ENCODE data around the gene STX11.

STX11 gene

DNA sequence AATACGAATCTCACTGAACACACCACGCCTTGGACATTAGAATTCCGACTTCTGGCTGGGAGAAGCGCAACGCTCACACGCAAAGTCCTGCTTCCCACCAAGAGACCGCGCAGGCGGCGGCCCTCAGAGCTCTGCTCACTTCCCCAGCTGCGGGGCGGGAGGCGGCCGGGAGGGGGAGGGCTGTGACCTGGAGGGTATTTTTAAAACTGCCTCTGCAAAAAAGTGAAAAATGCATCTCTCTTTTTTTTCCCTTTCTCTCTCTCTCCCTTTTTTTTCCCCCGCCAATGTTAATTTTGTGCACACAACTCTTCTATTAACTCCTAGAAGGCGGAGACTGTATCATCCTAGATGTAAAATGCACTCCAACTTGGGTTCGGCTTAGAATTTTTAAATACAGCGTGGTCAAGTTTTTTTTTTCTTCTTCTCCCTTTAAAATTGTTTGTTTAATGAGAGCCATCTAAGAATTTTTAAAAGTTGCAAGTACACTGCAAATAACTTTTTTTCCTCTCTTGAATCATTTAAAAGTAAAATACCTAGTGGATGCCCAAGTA, 66.4 kb downstream of the STX11 start:
- DNase-seq = no peak

DNA sequence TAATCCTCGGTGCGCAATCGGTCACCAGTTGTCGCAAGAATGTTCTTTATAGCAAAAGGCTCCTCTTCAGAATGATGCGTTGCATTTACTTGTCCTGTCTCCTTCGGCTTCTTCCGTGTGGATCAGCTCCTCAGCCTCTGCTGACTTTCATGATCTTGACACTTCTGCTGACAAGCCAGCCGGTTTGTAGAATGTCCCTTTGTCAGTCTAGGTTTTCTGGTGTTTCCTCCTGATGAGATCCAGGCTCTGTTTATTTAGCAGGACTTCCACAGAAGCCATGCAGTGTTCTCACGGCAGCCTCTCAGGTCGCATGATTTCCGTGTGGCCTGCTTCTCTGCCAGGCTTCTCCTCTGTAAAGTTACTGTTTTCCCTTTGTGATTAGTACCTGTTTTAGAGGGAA, 66.9 kb downstream of the STX11 start:
- no peak for DNase-seq

DNA sequence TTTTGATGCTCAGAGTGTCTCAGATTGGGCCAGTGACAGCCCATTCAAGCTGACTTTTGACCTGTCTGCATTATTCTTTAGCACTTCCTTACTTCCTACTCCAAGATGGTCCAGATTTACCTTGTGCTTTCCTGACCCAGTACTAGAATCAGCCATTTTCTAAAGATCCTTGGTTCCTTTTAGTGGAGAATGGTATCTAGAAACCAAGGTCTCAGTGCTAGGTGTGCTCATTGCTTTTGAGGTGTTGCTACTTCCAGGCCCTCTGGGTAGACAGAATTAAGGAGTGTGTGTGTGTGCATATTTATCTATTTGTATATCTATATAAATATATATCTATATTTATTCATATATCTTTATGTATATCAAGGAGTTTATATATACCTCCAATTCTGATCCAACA, 67.5 kb downstream of the STX11 start:
- no peak for DNase-seq

DNA sequence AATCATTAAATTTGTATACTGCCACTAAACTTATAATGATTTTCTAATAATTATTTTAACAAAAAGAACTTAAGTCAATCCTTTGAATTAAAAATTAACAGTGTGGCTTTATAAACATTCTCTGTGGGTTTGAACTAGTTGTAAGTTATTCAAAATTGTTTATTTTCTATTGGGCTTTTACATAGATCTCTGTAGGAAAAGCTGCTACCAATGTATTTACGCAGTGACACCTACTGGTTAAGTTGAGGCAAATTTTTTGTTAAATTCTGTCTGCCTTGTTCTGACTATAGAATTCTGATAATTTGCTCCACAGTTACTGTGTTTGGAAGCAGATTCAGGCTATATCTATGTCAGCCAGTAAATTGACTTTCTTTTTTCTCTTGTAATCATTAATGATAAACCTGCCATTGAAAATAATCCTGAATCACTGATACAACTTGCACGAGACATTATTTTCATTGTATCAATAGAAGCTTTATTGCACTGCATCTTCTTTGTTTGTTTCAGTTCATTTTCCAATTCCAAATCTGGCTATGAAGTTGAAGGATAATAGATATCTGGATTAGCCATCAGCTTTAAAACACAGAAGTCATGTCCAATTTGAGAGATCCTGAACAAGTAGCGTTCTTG, 68.9 kb downstream of the STX11 start:
- DNase-seq = no peak

DNA sequence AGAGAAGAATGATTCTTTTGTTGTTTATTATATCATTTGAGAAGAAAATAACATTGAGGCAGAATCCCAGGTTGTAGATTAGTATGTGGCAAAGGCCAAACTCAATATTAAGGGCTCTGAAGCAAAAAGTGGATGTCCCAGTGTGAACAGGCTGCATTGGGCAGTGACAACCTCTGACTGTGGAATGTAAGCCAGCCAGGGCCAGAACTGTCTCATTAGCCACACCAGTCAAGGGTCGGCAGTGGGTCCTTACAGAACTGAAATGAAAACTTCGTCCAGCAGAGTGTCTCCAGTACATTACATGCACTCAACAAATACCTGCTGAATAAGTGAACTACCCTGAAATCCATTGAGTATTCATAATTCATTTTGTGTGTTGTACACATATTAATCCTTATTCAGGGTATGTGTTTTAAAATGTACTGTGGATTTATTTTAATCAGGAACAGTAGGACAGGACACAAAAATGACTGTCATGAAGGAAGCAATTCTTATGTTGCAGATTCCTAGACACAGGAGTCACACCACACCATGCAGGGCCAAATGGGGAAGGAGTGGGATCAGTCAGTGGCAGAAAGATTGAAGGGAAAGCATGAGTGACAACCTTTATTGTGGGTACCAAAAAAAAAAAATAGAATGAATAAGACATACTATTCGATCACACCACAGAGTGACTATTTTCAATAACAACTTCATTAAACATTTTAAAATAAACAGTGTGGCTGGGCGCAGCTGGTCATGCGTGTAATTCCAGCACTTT, 69.9 kb downstream of the STX11 start:
- no peak for DNase-seq

GRCh38 chr6:144223686-144224085, 73.4 kb downstream of the STX11 start:
- DNase-seq = no peak

GRCh38 chr6:144231721-144232120, 81.4 kb downstream of the STX11 start:
- DNase-seq = no peak

GRCh38 chr6:144232176-144232831, 82.0 kb downstream of the STX11 start:
- DNase-seq = no peak

DNA sequence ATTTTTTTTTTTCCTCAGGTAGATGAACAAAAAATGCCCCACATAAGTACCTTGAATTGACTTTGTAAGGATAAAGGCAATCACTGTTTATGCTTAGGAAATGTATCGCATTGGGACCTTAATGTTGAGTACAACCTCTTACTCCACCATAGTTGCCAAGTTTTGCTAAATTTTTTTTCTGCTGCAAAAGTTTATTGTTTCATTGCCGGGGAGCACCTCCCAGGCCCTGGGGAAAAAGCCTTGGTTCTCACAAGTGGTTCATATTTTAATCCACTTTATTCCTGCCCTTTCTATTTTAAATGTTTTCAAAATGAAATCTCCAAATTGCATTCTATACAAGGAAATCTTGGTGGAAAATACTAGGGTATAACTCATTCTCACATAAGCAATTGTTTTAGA, 82.5 kb downstream of the STX11 start:
- DNase-seq = no peak

DNA sequence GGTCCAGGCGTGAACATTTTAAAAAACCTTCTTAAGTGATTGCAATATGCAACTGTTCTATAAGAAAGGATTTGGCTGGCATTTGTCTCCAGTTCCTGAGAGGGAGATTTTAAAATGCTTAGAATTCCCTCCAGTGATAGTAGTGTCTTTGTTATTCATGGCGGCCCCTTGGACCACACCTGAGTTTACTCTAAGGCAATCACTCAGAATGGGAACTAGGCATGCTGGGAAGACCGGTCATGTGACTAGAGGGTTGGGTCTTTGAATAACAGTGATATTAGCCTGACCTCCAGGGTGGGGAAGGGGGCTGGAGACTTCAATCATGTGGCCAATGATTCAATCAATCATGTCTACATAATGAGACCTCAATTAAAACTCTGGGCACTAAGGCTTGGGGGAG, 84.1 kb downstream of the STX11 start:
- DNase-seq = no peak

GRCh38 chr6:144234935-144235334, 84.6 kb downstream of the STX11 start:
- DNase-seq = no peak
